GM10266 (cell line): ENCODE data around the gene OTOG.

Experiments
- DNase-seq: peaks from one replicate; pipeline ENCODE4 v3.0.0; 2012; ENCODE audit errors: extremely low spot score
- TF ChIP-seq, protein P1 (sequence below): IDR thresholded peaks from 2 replicates; pipeline ENCODE4 v1.5.1; 2012; ENCODE audit warnings: mild to moderate bottlenecking, low read depth; ENCODE audit not compliant: control insufficient read depth, insufficient read depth; ENCODE audit errors: missing control alignments

The OTOG gene, protein sequence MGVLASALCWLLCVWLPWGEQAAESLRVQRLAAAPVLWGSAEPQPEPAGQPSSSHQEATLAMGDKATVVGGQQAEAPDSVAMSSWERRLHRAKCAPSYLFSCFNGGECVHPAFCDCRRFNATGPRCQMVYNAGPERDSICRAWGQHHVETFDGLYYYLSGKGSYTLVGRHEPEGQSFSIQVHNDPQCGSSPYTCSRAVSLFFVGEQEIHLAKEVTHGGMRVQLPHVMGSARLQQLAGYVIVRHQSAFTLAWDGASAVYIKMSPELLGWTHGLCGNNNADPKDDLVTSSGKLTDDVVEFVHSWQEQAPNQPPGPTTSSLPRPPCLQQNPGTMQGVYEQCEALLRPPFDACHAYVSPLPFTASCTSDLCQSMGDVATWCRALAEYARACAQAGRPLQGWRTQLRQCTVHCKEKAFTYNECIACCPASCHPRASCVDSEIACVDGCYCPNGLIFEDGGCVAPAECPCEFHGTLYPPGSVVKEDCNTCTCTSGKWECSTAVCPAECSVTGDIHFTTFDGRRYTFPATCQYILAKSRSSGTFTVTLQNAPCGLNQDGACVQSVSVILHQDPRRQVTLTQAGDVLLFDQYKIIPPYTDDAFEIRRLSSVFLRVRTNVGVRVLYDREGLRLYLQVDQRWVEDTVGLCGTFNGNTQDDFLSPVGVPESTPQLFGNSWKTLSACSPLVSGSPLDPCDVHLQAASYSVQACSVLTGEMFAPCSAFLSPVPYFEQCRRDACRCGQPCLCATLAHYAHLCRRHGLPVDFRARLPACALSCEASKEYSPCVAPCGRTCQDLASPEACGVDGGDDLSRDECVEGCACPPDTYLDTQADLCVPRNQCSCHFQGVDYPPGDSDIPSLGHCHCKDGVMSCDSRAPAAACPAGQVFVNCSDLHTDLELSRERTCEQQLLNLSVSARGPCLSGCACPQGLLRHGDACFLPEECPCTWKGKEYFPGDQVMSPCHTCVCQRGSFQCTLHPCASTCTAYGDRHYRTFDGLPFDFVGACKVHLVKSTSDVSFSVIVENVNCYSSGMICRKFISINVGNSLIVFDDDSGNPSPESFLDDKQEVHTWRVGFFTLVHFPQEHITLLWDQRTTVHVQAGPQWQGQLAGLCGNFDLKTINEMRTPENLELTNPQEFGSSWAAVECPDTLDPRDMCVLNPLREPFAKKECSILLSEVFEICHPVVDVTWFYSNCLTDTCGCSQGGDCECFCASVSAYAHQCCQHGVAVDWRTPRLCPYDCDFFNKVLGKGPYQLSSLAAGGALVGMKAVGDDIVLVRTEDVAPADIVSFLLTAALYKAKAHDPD (N-terminal part only)

DNA sequence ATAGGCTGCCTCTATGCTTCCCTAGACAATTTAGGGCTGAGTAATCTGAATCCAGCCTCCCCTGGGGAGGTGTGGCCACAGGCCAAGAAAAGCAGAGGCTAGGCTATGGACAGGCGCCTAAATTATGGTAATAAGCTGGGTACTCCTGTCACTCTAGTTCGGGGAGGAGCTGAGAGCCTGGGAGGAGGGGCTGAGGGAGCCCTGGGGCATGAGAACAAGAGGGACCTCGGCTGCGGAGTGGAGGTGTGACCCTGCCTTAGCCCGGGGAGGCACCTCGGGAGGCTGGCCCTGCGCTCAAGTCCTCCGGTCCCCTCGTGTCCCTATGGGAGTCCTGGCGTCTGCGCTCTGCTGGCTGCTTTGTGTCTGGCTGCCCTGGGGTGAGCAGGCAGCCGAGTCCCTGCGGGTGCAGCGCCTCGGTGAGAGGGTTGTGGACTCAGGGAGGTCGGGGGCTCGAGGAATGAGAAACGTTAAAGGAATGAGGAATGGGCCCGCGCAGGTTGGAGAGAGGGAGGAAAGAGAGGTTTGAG, at the start of gene OTOG:
OTOG (plus strand) TSS at position 209 of the 527 bp plus-strand sequence; CDS start at position 323, 114 bp downstream.
- DNase-seq, result no peak
- TF ChIP-seq, protein P1, sequence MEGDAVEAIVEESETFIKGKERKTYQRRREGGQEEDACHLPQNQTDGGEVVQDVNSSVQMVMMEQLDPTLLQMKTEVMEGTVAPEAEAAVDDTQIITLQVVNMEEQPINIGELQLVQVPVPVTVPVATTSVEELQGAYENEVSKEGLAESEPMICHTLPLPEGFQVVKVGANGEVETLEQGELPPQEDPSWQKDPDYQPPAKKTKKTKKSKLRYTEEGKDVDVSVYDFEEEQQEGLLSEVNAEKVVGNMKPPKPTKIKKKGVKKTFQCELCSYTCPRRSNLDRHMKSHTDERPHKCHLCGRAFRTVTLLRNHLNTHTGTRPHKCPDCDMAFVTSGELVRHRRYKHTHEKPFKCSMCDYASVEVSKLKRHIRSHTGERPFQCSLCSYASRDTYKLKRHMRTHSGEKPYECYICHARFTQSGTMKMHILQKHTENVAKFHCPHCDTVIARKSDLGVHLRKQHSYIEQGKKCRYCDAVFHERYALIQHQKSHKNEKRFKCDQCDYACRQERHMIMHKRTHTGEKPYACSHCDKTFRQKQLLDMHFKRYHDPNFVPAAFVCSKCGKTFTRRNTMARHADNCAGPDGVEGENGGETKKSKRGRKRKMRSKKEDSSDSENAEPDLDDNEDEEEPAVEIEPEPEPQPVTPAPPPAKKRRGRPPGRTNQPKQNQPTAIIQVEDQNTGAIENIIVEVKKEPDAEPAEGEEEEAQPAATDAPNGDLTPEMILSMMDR, result no peak

DNA sequence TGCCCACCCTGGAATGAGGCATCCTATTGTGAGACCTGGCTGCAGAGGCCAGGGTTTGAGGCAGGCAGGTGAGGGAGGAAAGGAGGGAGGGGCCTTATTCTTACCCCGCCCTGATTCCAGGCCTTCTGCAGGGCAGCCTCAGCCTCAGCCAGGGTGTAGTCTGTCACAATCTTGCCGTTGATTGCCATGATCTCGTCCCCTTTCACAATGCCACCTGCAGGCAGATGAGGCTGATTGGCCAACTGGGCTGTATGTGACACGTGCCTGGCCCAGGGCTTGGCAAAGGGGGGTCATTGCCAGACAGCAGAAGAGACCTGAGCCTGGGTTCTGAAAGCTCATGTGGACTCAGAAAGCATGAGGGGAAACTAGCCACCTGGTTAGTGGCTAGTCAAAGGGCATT, 49.0 kb upstream of the OTOG start:
- TF ChIP-seq, protein P1, result no peak

DNA sequence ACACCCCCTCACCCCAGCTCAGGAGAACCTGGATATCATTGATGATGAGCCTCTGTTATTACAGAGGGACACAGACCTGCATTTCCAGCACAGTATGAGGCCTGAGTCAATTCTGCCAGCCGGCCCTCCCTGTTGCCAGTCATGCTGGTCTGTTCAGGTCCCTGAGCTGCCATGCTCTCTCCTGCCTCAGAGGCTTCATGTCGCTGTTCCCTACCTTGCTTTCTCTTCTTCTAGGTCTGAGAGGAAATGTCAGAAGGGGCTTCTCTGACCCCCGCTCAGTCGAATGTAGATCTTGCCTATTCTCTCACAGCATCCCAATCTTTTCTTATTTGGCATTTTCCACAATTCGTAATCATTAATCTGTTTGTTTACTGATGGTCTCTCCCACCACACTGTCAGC, 48.6 kb upstream of the OTOG start:
- TF ChIP-seq, protein P1, result no peak
- DNase-seq, result no peak

More for the DNA sequence above, 49.0 kb upstream of the OTOG start:
- DNase-seq, result no peak

DNA sequence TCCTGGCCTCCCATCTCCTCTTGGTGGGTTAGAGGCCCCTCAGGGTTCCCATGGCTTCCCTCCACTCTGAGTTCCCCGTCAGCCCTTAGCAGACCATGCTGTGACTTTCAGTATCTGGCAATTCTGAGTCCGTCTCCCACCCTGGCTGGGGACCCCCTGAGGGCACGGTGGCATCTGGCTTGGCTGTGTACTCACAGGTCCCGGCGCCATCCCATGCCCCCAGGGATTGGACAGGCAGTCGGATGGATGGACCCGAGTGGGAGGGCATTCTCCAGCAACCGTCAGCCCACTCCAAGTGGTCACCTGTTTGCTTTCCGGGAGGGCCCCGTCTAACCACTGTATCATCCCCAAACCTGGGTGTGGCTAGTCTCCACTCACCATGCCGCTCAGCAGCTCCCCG, 46.4 kb upstream of the OTOG start:
- DNase-seq, result no peak
- TF ChIP-seq, protein P1, result no peak

DNA sequence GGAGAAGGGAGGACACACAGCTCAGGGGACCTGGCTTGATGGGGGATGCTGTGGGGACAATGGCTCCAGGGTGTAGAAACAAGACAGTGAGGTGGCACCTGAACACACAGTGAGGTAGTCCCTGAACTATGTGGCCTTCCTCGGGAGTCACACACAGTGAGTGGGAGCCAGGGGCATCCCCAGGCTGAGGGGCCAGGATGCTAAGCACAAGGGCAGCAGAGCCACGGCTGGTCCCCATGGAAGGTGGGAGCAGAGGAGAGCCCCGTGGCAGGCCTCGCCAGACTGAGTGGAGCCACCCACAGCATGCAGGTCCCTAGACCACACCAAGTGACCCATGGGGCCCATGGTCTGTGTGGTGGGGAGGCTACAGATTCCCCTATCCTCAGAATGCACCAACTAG, 44.4 kb upstream of the OTOG start:
- TF ChIP-seq, protein P1, result no peak
- no peak for DNase-seq

DNA sequence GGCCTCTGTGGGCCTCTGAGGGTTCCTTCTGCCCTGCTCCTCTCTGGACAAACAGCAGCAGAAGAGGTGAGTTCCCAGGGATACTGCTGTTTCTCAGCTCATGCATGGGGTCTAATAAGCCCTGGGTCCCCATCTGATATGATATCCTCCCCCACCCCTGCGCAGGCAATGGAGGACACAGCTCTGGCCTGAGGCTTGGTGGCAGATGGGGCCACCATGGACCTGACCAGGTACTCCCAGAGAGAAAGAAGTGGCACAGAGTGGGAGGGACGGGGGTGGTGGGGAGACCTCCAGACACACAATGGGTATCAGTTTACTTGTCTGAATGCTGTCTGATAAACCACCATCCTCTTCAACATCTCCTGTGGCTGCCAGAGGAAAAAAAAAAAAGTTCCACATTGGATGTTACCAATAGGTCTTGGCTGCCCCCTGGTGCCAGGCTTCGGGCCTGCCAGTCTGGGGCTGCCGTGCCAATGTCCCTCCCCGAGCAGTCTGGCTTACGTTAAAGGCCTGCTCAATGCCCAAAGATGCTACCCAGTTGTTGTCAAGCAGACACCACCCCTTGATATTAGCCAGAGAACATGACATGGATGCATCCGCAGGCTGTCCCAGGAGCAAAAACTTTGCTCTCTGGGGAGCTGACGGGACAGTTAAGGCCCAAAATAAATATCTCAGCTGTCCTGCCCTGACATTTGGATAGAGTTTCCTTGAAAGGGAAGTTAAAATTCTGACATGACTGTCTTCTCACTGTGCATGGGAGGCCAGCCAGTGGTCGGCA, 42.5 kb upstream of the OTOG start:
- DNase-seq, result peak; percentile 72
- TF ChIP-seq, protein P1, result peak; percentile 85
